K562 (cell line): ENCODE measurements around the gene FGF14. TPM values are rescaled to one million over a fixed set of nuclear protein-coding genes. Genes with fewer than 3 reads are reported as not detected.

Source experiments
- ATAC-seq: fragments of 200-7000 bp; cut with Tn5 transposase; 3 replicates; pipeline ENCODE4 v1.9.1; 2020; ENCODE audit warnings: moderate library complexity
- BruUV-seq: library from RNA; stranded (reverse); fragments of 400-500 nt; replicated peaks from 2 replicates; lab custom pipeline; 2021; lab: Mats Ljungman, UMichigan
- CTCF ChIA-PET: fragments of 300-600 bp; formaldehyde crosslinking; extraction: SDS; loops from one replicate; lab custom pipeline; 2021; ENCODE audit warnings: low intra/inter-chr PET ratio; lab: Yijun Ruan, JAX
- POLR2A ChIA-PET: fragments of 300-600, 350-650 bp; sonication (Branson Sonifier 250); formaldehyde crosslinking; extraction: SDS; loops from one replicate; lab custom pipeline; 2021; ENCODE audit warnings: antibody characterized with exemption, inconsistent platforms; lab: Yijun Ruan, JAX
- DNase-seq, 4 experiments: peaks; one replicate each; pipeline versions ENCODE4 v3.0.0 to v3.0.0-alpha.2; 2011 to 2018; ENCODE audit warnings: low spot score in 3 of 4, mixed read lengths in 3 of 4; ENCODE audit errors: extremely low read depth in 1 of 4
- FAIRE-seq: peaks from 2 replicates; lab custom pipeline; 2011; peaks lifted over from hg19 to GRCh38; lab: Jason Lieb, UNC
- H2AFZ ChIP-seq: 2 replicates; pipeline ENCODE4 v1.6.0; 2011; ENCODE audit warnings: low read depth, low read length, control low read depth, inconsistent platforms
- H3K27ac ChIP-seq: fragments of 200-600 bp; 3 replicates; pipeline ENCODE4 v1.8.0; 2011; ENCODE audit warnings: low read depth, mild to moderate bottlenecking, control low read depth, inconsistent platforms, low read length, moderate library complexity, mixed read lengths; ENCODE audit errors: extremely low read depth
- H3K27me3 ChIP-seq, 2 experiments: fragments of 300-600 bp in 1 of 2; 2 replicates in 1 of 2; 3 replicates in 1 of 2; pipeline versions ENCODE4 v1.6.0 to v1.8.0; 2011; ENCODE audit warnings: inconsistent platforms in 2 of 2, low read length in 2 of 2, mild to moderate bottlenecking in 1 of 2, mixed read lengths in 1 of 2, moderate library complexity in 1 of 2; ENCODE audit not compliant: control insufficient read depth in 2 of 2, insufficient read depth in 2 of 2
- H3K36me3 ChIP-seq: fragments of 300-600 bp; 3 replicates; pipeline ENCODE4 v1.8.0; 2011; ENCODE audit warnings: mild to moderate bottlenecking, low read length, inconsistent platforms; ENCODE audit not compliant: control insufficient read depth, insufficient read depth
- H3K4me1 ChIP-seq, 2 experiments: fragments of 200-600 bp in 1 of 2; replicated peaks in 1 of 2; 2 replicates in 1 of 2; 3 replicates in 1 of 2; pipeline versions ENCODE4 v1.5.1 to v1.8.0; 2011; ENCODE audit warnings: inconsistent platforms in 2 of 2, low read length in 2 of 2, mild to moderate bottlenecking in 1 of 2, mixed read lengths in 1 of 2, moderate library complexity in 1 of 2; ENCODE audit not compliant: control insufficient read depth in 2 of 2, insufficient read depth in 2 of 2
- H3K4me2 ChIP-seq: 2 replicates; pipeline ENCODE4 v1.6.1; 2011; ENCODE audit warnings: low read length, control low read depth, inconsistent platforms, mixed read lengths; ENCODE audit not compliant: insufficient read depth
- H3K4me3 ChIP-seq: fragments of 200-600 bp; sonication (generic), shearing (Covaris generic); 2 replicates; pipeline ENCODE4 v1.5.1; 2016; ENCODE audit warnings: control low read depth, inconsistent platforms
- H3K79me2 ChIP-seq: fragments of 200-600 bp; 3 replicates; pipeline ENCODE4 v1.8.0; 2011; ENCODE audit warnings: low read length, inconsistent platforms; ENCODE audit not compliant: control insufficient read depth, insufficient read depth
- H3K9ac ChIP-seq, 2 experiments: 2 replicates each; pipeline versions ENCODE4 v1.6.0 to v1.6.1; 2011; ENCODE audit warnings: low read depth in 2 of 2, low read length in 2 of 2, control low read depth in 1 of 2, inconsistent platforms in 1 of 2, mild to moderate bottlenecking in 1 of 2, mixed read lengths in 1 of 2; ENCODE audit not compliant: insufficient read depth in 1 of 2
- H3K9me1 ChIP-seq: one replicate; pipeline ENCODE4 v1.6.0; 2011; ENCODE audit warnings: inconsistent platforms, mild to moderate bottlenecking, low read length, moderate library complexity; ENCODE audit not compliant: control insufficient read depth, insufficient read depth
- H3K9me3 ChIP-seq: replicated peaks from 2 replicates; pipeline ENCODE4 v1.5.1; 2011; ENCODE audit warnings: low read depth, low read length, inconsistent platforms; ENCODE audit not compliant: control insufficient read depth, insufficient read depth
- H4K20me1 ChIP-seq: replicated peaks from 2 replicates; pipeline ENCODE4 v1.6.1; 2011; ENCODE audit warnings: low read length, inconsistent platforms, mixed read lengths; ENCODE audit not compliant: control insufficient read depth, insufficient read depth
- DMBX1 ChIP-seq: fragments of 250-450 bp; sonication (Bioruptor Pico); IDR thresholded peaks from 2 replicates; pipeline ENCODE4 v1.8.0; 2022; ENCODE audit warnings: inconsistent platforms, mild to moderate bottlenecking, moderate library complexity, borderline replicate concordance
- FOXK2 ChIP-seq, 2 experiments: fragments of 450-650 bp; IDR thresholded peaks in 1 of 2; conservative IDR thresholded peaks in 1 of 2; 2 replicates each; pipeline ENCODE4 v1.6.1; 2016; ENCODE audit warnings: low read depth in 2 of 2, mild to moderate bottlenecking in 1 of 2
- HDAC8 ChIP-seq: fragments of 450-650 bp; IDR thresholded peaks from 2 replicates; pipeline ENCODE4 v1.6.1; 2016; ENCODE audit warnings: mild to moderate bottlenecking, missing genetic modification characterization, moderate library complexity, missing compliant biosample characterization
- LEF1 ChIP-seq: fragments of 450-650 bp; IDR thresholded peaks from 2 replicates; pipeline ENCODE4 v1.6.1; 2016; ENCODE audit warnings: mild to moderate bottlenecking
- MEIS2 ChIP-seq: fragments of 450-650 bp; IDR thresholded peaks from 2 replicates; pipeline ENCODE4 v1.6.1; 2014; ENCODE audit warnings: mild to moderate bottlenecking; ENCODE audit not compliant: partially characterized antibody
- NFE2L1 ChIP-seq: fragments of 450-650 bp; IDR thresholded peaks from 2 replicates; pipeline ENCODE4 v1.6.1; 2016; ENCODE audit warnings: missing genetic modification characterization, low read depth, mild to moderate bottlenecking, missing compliant biosample characterization, moderate library complexity, borderline replicate concordance
- NRF1 ChIP-seq, 2 experiments: fragments of 450-650 bp; IDR thresholded peaks in 1 of 2; conservative IDR thresholded peaks in 1 of 2; 2 replicates each; pipeline ENCODE4 v1.6.1; 2014; ENCODE audit warnings: mild to moderate bottlenecking in 2 of 2
- SIRT6 ChIP-seq: IDR thresholded peaks from one replicate; pipeline ENCODE4 v1.6.1; 2012; ENCODE audit warnings: low read depth, mild to moderate bottlenecking, control low read depth, inconsistent platforms, low read length, moderate library complexity
- SMARCB1 ChIP-seq: IDR thresholded peaks from 2 replicates; pipeline ENCODE4 v1.6.1; 2011; ENCODE audit warnings: improper control_type of control experiment, low read depth; ENCODE audit not compliant: insufficient read length
- SNIP1 ChIP-seq: fragments of 450-650 bp; IDR thresholded peaks from 2 replicates; pipeline ENCODE4 v1.7.1; 2017; ENCODE audit warnings: low read depth, mild to moderate bottlenecking
- TGIF2 ChIP-seq: sonication (generic); formaldehyde crosslinking; IDR thresholded peaks from 2 replicates; pipeline ENCODE4 v1.8.1; 2022; ENCODE audit warnings: mild to moderate bottlenecking, missing genetic modification reagents, moderate library complexity
- USF2 ChIP-seq: sonication (generic); formaldehyde crosslinking; IDR thresholded peaks from 2 replicates; pipeline ENCODE4 v1.5.0; 2020; ENCODE audit warnings: missing genetic modification reagents
- ZBTB2 ChIP-seq: fragments of 450-650 bp; IDR thresholded peaks from 2 replicates; pipeline ENCODE4 v1.6.1; 2016; ENCODE audit warnings: antibody characterized with exemption
- ZFX ChIP-seq: sonication (generic); formaldehyde crosslinking; IDR thresholded peaks from 2 replicates; pipeline ENCODE4 v1.8.0; 2022; ENCODE audit warnings: mild to moderate bottlenecking, missing genetic modification reagents, moderate library complexity
- ZNF518B ChIP-seq: fragments of 250-450 bp; sonication (Bioruptor Pico); IDR thresholded peaks from 2 replicates; pipeline ENCODE4 v1.5.0; 2021; ENCODE audit warnings: mild to moderate bottlenecking, moderate library complexity
- WGBS: fragments of 100-300 bp; shearing (Covaris generic); methylation state at CpG from one replicate; pipeline ENCODE4 v1.1.6; 2016; ENCODE audit warnings: low coverage, mixed read lengths; ENCODE audit not compliant: insufficient coverage; ENCODE audit errors: missing lambda C conversion rate; 5-methylcytosine and 5-hydroxymethylcytosine counted together
- in situ Hi-C: fragments of 300-500 bp; cut with MboI; formaldehyde crosslinking; loops from 4 replicates; pipeline ENCODE4 v1.15.0; 2018; ENCODE audit warnings: inconsistent platforms, mixed read lengths
- intact Hi-C: fragments of 100-400 bp; cut with micrococcal nuclease; formaldehyde crosslinking; loops from 2 replicates; pipeline ENCODE4 v1.14.2; 2022
- polyA plus RNA-seq, 8 experiments: library from polyadenylated mRNA; depleted of rRNA in 4 of 8; stranded (reverse) in 5 of 8; unstranded in 3 of 8; fragments of >200 nt; fragmentation: Nextera tagmentation in 2 of 8; fragmentation: Illumina TruSeq in 1 of 8; extraction: Ambion mirVana in 2 of 8; extraction: Trizol in 1 of 8; gene quantifications; 2 replicates each; pipeline versions ENCODE4 v1.2.1 to v1.2.3, GENCODE V29; 2011 to 2014; ENCODE audit warnings: inconsistent platforms in 1 of 8, missing spikeins in 1 of 8
- total RNA-seq, 7 experiments: library from RNA; depleted of rRNA in 6 of 7; stranded (reverse); fragments of >200 nt in 6 of 7; fragmentation: Illumina TruSeq in 2 of 7; extraction: Trizol in 2 of 7; gene quantifications; 2 replicates each; pipeline versions ENCODE4 v1.2.1 to v1.2.3, GENCODE V29; 2011 to 2021; ENCODE audit warnings: low replicate concordance in 1 of 7
- TF ChIP-seq, protein P1 (sequence below): fragments of 450-650 bp; formaldehyde crosslinking; IDR thresholded peaks from 2 replicates; pipeline ENCODE4 v1.4.0; 2020; ENCODE audit warnings: mild to moderate bottlenecking, mixed read lengths

Gene FGF14
- total and polyA plus RNA-seq, 9 of the 15 experiments (the other 6 are each of a cell fraction or from before 2014, with no cell fraction given), result not detected

- BruUV-seq, result no TSS peak
- POLR2A ChIA-PET, result no interaction called here
- no peak overlapping the region for H3K27ac ChIP-seq
- TF ChIP-seq DMBX1, result no peak
- TF ChIP-seq SIRT6, result no peak
- no peak for TF ChIP-seq FOXK2 (conservative IDR thresholded peaks at IDR 0.05 in 1 of 2, IDR thresholded peaks at IDR 0.05 in 1 of 2; ENCODE audit: low read depth in 2 of 2)
- no peak for TF ChIP-seq SMARCB1
- TF ChIP-seq LEF1, result no peak
- TF ChIP-seq TGIF2 (CRISPR knock-in tag), result no peak
- no peak for TF ChIP-seq USF2 (CRISPR knock-in tag)
- no peak for TF ChIP-seq ZFX (CRISPR knock-in tag)
- TF ChIP-seq, protein P1, sequence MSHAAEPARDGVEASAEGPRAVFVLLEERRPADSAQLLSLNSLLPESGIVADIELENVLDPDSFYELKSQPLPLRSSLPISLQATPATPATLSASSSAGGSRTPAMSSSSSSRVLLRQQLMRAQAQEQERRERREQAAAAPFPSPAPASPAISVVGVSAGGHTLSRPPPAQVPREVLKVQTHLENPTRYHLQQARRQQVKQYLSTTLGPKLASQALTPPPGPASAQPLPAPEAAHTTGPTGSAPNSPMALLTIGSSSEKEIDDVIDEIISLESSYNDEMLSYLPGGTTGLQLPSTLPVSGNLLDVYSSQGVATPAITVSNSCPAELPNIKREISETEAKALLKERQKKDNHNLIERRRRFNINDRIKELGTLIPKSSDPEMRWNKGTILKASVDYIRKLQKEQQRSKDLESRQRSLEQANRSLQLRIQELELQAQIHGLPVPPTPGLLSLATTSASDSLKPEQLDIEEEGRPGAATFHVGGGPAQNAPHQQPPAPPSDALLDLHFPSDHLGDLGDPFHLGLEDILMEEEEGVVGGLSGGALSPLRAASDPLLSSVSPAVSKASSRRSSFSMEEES (CRISPR knock-in tag), result no peak
- TF ChIP-seq ZBTB2, result no peak
- no peak for TF ChIP-seq ZNF518B (CRISPR knock-in tag)
- no peak for TF ChIP-seq NFE2L1 (tag)
- no peak for TF ChIP-seq MEIS2
- TF ChIP-seq NRF1 (conservative IDR thresholded peaks at IDR 0.05 in 1 of 2, IDR thresholded peaks at IDR 0.05 in 1 of 2), result no peak
- TF ChIP-seq SNIP1, result no peak
- TF ChIP-seq HDAC8 (tag), result no peak
These were observed 568.2 kb downstream of the FGF14 start for GRCh38 chr13:101833671-101834070.

More at GRCh38 chr13:101833671-101834070, 568.2 kb downstream of the FGF14 start:
- CTCF ChIA-PET, result no interaction called here
- Histone ChIP-seq H4K20me1 (no peaks in the 10 kb centered on the region), H2AFZ (no peak overlapping the region), H3K4me2 (no peak overlapping the region), H3K9ac (no peak overlapping the region), H3K4me1 (no peaks in the 10 kb centered on the region), H3K9me3 (no peaks in the 10 kb centered on the region), H3K27me3 (no peaks in the 10 kb centered on the region), H3K36me3 (no peaks in the 10 kb centered on the region), H3K4me3 (no peak overlapping the region), H3K79me2 (no peaks in the 10 kb centered on the region), H3K9me1 (no peaks in the 10 kb centered on the region)
- in situ Hi-C loops (no loop called here), intact Hi-C loops (no loop called here)
- 0% methylated on average over 3 of the region's 3 CpGs for WGBS
- DNase-seq, result no peak
- no peak for ATAC-seq
- no peak for FAIRE-seq
